ENCODE data around the gene ZNF316. TPM values are rescaled to one million over a fixed set of nuclear protein-coding genes. Genes with fewer than 3 reads are reported as not detected.

Gene ZNF316
- total RNA-seq, 1 experiment from 2014 or later, result 15.1 TPM

DNA sequence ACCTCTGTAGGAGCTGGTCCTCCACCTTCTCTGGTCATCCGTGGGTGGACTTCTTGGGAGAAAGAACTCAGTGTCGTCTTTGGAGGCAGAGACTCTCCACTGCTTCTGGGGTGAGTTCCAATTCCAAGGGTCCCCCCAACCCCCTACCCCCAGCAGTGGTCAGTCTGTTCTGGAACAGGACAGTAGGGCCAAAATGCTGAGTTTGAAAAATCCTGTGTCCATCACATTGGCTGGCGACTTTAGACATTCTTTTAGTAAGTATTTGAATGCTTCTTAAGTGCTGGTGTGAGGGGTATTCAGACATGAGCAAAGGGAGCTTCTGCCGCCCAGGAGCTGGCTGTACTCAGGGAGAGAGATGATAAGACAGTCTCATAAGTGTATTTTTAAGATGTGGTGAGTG is 1.9 kb downstream of the ZNF316 start:
- Mint-ChIP-seq H3K27ac (no peak overlapping the region), H3K27me3 (ENCODE audit: low read depth) (peaks cover 4% of the 10 kb centered on the region; the same call in 1 of the 2 replicates), H3K9me3 (no peaks in the 10 kb centered on the region), H3K36me3 (no peaks in the 10 kb centered on the region), H3K4me1 (peaks cover 17% of the 10 kb centered on the region), H3K4me3 (peak overlapping the region; percentile 72)
- POLR2A ChIA-PET, result no interaction called here
- no peak for ATAC-seq
- DNase-seq (ENCODE audit: low spot score), result no peak
- CTCF ChIA-PET, result no interaction called here
- TF ChIP-seq NR1H2 (CRISPR knock-in tag; IDR thresholded peaks at IDR 0.05) (no peak), NFATC4 (CRISPR knock-in tag; IDR thresholded peaks at IDR 0.05) (no peak), ZNF423 (CRISPR knock-in tag; IDR thresholded peaks at IDR 0.05) (no peak), NR3C1 (CRISPR knock-in tag; conservative IDR thresholded peaks at IDR 0.05; ENCODE audit: low read depth) (no peak), GABPB1 (CRISPR knock-in tag; IDR thresholded peaks at IDR 0.05) (no peak), FOXK1 (CRISPR knock-in tag; IDR thresholded peaks at IDR 0.05) (no peak), GTF2I (CRISPR knock-in tag; conservative IDR thresholded peaks at IDR 0.05) (no peak), JAZF1 (CRISPR knock-in tag; IDR thresholded peaks at IDR 0.05) (no peak), IRF2 (CRISPR knock-in tag; IDR thresholded peaks at IDR 0.05; ENCODE audit: borderline replicate concordance, low read depth) (no peak), CBFB (CRISPR knock-in tag; IDR thresholded peaks at IDR 0.05; ENCODE audit: low read depth) (no peak), TP53 (CRISPR knock-in tag; IDR thresholded peaks at IDR 0.05) (no peak), NFYB (CRISPR knock-in tag; conservative IDR thresholded peaks at IDR 0.05; ENCODE audit: low read depth) (no peak), CREB1 (CRISPR knock-in tag; IDR thresholded peaks at IDR 0.05) (no peak)
- TF ChIP-seq, protein P1, sequence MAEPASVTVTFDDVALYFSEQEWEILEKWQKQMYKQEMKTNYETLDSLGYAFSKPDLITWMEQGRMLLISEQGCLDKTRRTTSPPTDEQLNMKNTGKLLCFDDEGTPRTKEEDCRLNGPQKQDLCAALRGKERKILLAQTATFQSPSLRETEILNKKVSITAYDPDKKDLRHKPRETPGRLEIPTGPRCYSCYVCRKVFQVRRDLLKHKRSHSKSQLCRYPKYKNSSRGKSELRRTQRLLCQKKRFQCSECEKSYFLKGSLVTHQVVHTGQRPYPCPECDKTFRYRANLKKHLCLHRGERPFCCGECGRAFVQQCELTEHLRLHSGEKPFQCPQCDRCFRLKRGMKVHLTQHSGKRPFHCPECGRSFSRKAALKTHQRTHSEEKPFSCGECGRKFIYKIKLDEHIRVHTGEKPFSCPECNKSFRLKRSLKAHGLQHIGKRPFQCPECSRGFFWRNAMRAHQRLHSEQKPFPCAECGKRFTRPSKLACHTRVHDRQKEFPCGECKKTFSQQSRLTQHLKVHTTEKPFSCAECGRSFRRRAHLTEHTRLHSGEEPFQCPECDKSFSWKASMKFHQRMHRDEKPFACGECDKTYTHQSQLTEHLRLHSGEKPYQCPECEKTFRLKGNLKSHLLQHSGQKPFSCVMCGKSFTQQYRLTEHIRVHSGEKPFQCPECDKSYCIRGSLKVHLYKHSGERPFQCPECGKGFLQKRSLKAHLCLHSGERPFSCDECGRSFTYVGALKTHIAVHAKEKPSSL (CRISPR knock-in tag; conservative IDR thresholded peaks at IDR 0.05), result no peak
- TF ChIP-seq, protein P2, sequence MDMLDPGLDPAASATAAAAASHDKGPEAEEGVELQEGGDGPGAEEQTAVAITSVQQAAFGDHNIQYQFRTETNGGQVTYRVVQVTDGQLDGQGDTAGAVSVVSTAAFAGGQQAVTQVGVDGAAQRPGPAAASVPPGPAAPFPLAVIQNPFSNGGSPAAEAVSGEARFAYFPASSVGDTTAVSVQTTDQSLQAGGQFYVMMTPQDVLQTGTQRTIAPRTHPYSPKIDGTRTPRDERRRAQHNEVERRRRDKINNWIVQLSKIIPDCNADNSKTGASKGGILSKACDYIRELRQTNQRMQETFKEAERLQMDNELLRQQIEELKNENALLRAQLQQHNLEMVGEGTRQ (CRISPR knock-in tag; IDR thresholded peaks at IDR 0.05), result no peak
- TF ChIP-seq, protein P3, sequence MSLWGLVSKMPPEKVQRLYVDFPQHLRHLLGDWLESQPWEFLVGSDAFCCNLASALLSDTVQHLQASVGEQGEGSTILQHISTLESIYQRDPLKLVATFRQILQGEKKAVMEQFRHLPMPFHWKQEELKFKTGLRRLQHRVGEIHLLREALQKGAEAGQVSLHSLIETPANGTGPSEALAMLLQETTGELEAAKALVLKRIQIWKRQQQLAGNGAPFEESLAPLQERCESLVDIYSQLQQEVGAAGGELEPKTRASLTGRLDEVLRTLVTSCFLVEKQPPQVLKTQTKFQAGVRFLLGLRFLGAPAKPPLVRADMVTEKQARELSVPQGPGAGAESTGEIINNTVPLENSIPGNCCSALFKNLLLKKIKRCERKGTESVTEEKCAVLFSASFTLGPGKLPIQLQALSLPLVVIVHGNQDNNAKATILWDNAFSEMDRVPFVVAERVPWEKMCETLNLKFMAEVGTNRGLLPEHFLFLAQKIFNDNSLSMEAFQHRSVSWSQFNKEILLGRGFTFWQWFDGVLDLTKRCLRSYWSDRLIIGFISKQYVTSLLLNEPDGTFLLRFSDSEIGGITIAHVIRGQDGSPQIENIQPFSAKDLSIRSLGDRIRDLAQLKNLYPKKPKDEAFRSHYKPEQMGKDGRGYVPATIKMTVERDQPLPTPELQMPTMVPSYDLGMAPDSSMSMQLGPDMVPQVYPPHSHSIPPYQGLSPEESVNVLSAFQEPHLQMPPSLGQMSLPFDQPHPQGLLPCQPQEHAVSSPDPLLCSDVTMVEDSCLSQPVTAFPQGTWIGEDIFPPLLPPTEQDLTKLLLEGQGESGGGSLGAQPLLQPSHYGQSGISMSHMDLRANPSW (CRISPR knock-in tag; conservative IDR thresholded peaks at IDR 0.05; ENCODE audit: low read depth), result no peak
- TF ChIP-seq, protein P4, sequence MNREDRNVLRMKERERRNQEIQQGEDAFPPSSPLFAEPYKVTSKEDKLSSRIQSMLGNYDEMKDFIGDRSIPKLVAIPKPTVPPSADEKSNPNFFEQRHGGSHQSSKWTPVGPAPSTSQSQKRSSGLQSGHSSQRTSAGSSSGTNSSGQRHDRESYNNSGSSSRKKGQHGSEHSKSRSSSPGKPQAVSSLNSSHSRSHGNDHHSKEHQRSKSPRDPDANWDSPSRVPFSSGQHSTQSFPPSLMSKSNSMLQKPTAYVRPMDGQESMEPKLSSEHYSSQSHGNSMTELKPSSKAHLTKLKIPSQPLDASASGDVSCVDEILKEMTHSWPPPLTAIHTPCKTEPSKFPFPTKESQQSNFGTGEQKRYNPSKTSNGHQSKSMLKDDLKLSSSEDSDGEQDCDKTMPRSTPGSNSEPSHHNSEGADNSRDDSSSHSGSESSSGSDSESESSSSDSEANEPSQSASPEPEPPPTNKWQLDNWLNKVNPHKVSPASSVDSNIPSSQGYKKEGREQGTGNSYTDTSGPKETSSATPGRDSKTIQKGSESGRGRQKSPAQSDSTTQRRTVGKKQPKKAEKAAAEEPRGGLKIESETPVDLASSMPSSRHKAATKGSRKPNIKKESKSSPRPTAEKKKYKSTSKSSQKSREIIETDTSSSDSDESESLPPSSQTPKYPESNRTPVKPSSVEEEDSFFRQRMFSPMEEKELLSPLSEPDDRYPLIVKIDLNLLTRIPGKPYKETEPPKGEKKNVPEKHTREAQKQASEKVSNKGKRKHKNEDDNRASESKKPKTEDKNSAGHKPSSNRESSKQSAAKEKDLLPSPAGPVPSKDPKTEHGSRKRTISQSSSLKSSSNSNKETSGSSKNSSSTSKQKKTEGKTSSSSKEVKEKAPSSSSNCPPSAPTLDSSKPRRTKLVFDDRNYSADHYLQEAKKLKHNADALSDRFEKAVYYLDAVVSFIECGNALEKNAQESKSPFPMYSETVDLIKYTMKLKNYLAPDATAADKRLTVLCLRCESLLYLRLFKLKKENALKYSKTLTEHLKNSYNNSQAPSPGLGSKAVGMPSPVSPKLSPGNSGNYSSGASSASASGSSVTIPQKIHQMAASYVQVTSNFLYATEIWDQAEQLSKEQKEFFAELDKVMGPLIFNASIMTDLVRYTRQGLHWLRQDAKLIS (CRISPR knock-in tag; IDR thresholded peaks at IDR 0.05; ENCODE audit: borderline replicate concordance), result no peak

DNA sequence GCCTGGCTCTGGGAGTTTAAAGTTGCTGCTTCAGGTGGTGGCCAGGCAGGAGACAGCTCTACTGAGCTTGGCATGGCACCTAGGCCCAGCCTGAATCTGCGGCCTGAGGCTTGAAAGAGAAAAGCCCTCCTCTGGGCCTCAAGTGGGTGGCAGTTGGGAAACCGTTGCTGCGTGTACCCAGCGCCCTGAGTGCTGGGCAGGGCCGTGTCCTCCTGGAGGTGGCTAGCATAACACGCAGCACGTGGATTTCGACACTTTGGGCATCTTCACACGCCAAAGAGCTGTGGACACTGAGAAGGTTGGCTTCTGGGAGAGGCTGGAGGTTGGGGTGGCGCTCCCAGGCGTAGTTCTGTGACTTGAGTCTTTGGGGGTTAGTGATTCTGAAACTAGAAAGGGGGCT is 2.5 kb downstream of the ZNF316 start:
- Mint-ChIP-seq H3K4me3 (no peak overlapping the region), H3K36me3 (no peaks in the 10 kb centered on the region)
- POLR2A ChIA-PET, result no interaction called here
- TF ChIP-seq SMAD4 (CRISPR knock-in tag; IDR thresholded peaks at IDR 0.05) (no peak), IRF2 (CRISPR knock-in tag; IDR thresholded peaks at IDR 0.05; ENCODE audit: borderline replicate concordance, low read depth) (no peak), ESRRA (CRISPR knock-in tag; IDR thresholded peaks at IDR 0.05; ENCODE audit: borderline replicate concordance) (no peak)
- TF ChIP-seq, protein P5, sequence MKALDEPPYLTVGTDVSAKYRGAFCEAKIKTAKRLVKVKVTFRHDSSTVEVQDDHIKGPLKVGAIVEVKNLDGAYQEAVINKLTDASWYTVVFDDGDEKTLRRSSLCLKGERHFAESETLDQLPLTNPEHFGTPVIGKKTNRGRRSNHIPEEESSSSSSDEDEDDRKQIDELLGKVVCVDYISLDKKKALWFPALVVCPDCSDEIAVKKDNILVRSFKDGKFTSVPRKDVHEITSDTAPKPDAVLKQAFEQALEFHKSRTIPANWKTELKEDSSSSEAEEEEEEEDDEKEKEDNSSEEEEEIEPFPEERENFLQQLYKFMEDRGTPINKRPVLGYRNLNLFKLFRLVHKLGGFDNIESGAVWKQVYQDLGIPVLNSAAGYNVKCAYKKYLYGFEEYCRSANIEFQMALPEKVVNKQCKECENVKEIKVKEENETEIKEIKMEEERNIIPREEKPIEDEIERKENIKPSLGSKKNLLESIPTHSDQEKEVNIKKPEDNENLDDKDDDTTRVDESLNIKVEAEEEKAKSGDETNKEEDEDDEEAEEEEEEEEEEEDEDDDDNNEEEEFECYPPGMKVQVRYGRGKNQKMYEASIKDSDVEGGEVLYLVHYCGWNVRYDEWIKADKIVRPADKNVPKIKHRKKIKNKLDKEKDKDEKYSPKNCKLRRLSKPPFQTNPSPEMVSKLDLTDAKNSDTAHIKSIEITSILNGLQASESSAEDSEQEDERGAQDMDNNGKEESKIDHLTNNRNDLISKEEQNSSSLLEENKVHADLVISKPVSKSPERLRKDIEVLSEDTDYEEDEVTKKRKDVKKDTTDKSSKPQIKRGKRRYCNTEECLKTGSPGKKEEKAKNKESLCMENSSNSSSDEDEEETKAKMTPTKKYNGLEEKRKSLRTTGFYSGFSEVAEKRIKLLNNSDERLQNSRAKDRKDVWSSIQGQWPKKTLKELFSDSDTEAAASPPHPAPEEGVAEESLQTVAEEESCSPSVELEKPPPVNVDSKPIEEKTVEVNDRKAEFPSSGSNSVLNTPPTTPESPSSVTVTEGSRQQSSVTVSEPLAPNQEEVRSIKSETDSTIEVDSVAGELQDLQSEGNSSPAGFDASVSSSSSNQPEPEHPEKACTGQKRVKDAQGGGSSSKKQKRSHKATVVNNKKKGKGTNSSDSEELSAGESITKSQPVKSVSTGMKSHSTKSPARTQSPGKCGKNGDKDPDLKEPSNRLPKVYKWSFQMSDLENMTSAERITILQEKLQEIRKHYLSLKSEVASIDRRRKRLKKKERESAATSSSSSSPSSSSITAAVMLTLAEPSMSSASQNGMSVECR (CRISPR knock-in tag; IDR thresholded peaks at IDR 0.05; ENCODE audit: borderline replicate concordance), result no peak

More for the DNA sequence above, 2.5 kb downstream of the ZNF316 start:
- ATAC-seq (no peak), DNase-seq (ENCODE audit: low spot score) (no peak)
- Mint-ChIP-seq H3K9me3 (no peaks in the 10 kb centered on the region), H3K27me3 (ENCODE audit: low read depth) (peaks cover 4% of the 10 kb centered on the region; the same call in 1 of the 2 replicates), H3K27ac (peak overlapping the region; percentile 95), H3K4me1 (peaks cover 17% of the 10 kb centered on the region)
- CTCF ChIA-PET, result no interaction called here

Measured in WTC11 (cell line).